Neural cell (in vitro differentiated cells): ENCODE results near the gene GLCE. TPM values are rescaled to one million over a fixed set of nuclear protein-coding genes. Genes with fewer than 3 reads are reported as not detected.

ENCODE experiments used
- H2AFZ ChIP-seq: fragments of 200-600, 300-800 bp; sonication (generic), shearing (Covaris generic); 2 replicates; pipeline ENCODE4 v1.6.0; 2014; ENCODE audit warnings: low read depth, mild to moderate bottlenecking, antibody characterized with exemption, low read length, moderate library complexity
- H3F3A ChIP-seq: fragments of 200-600 bp; shearing (Covaris generic); 2 replicates; pipeline ENCODE4 v1.6.1; 2016; ENCODE audit warnings: mild to moderate bottlenecking, moderate library complexity, mixed read lengths, antibody characterized with exemption, low read length; ENCODE audit not compliant: insufficient read depth, poor library complexity, severe bottlenecking
- H3K27ac ChIP-seq: fragments of 200-600, 300-800 bp; sonication (generic), shearing (Covaris generic); 2 replicates; pipeline ENCODE4 v1.5.1; 2014; ENCODE audit warnings: mild to moderate bottlenecking, low read length, moderate library complexity
- H3K27me3 ChIP-seq: fragments of 300-800, 200-600 bp; sonication (generic), shearing (Covaris generic); 2 replicates; pipeline ENCODE4 v1.6.0; 2014; ENCODE audit warnings: mild to moderate bottlenecking, low read depth, low read length, moderate library complexity; ENCODE audit not compliant: insufficient read depth
- H3K36me3 ChIP-seq: fragments of 300-800, 200-600 bp; sonication (generic), shearing (Covaris generic); 2 replicates; pipeline ENCODE4 v1.5.1; 2014; ENCODE audit warnings: mild to moderate bottlenecking, antibody characterized with exemption, low read length, moderate library complexity; ENCODE audit not compliant: insufficient read depth
- H3K4me2 ChIP-seq: fragments of 300-800, 200-600 bp; sonication (generic), shearing (Covaris generic); 2 replicates; pipeline ENCODE4 v1.6.0; 2014; ENCODE audit warnings: mild to moderate bottlenecking, low read length
- H3K4me3 ChIP-seq: fragments of 300-800, 200-600 bp; sonication (generic), shearing (Covaris generic); 2 replicates; pipeline ENCODE4 v1.5.1; 2014; ENCODE audit warnings: mild to moderate bottlenecking, low read length, moderate library complexity
- H3K79me2 ChIP-seq: fragments of 200-600 bp; shearing (Covaris generic); replicated peaks from 2 replicates; pipeline ENCODE4 v1.6.0; 2014; ENCODE audit warnings: mild to moderate bottlenecking, low read length, moderate library complexity; ENCODE audit not compliant: insufficient read depth
- H3K9ac ChIP-seq: fragments of 300-800, 200-600 bp; sonication (generic), shearing (Covaris generic); 2 replicates; pipeline ENCODE4 v1.6.1; 2016; ENCODE audit warnings: mild to moderate bottlenecking, low read length, mixed read lengths
- H3K9me2 ChIP-seq: fragments of 200-600 bp; shearing (Covaris generic); 2 replicates; pipeline ENCODE4 v1.6.1; 2016; ENCODE audit warnings: mild to moderate bottlenecking, low read length, mixed read lengths; ENCODE audit not compliant: insufficient read depth
- H3K9me3 ChIP-seq: fragments of 200-600, 300-800 bp; sonication (generic), shearing (Covaris generic); 2 replicates; pipeline ENCODE4 v1.6.1; 2016; ENCODE audit warnings: mild to moderate bottlenecking, mixed run types, low read length, moderate library complexity, mixed read lengths
- H4K20me1 ChIP-seq: fragments of 200-600 bp; shearing (Covaris generic); 2 replicates; pipeline ENCODE4 v1.6.1; 2016; ENCODE audit warnings: mild to moderate bottlenecking, mixed run types; ENCODE audit not compliant: insufficient read depth
- EP300 ChIP-seq: fragments of 450-650 bp; conservative IDR thresholded peaks from 2 replicates; pipeline ENCODE4 v1.6.1; 2014; ENCODE audit warnings: antibody characterized with exemption, mild to moderate bottlenecking, moderate library complexity; ENCODE audit not compliant: poor library complexity, severe bottlenecking
- EZH2 ChIP-seq: fragments of 200-600, 300-800 bp; shearing (Covaris generic), sonication (generic); IDR thresholded peaks from 2 replicates; pipeline ENCODE4 v1.6.1; 2014; ENCODE audit warnings: antibody characterized with exemption, low read length, borderline replicate concordance, mild to moderate bottlenecking; ENCODE audit not compliant: insufficient read depth, poor library complexity, severe bottlenecking
- MXI1 ChIP-seq: fragments of 450-650 bp; conservative IDR thresholded peaks from 2 replicates; pipeline ENCODE4 v1.6.1; 2014; ENCODE audit warnings: antibody characterized with exemption, mild to moderate bottlenecking; ENCODE audit not compliant: poor library complexity, severe bottlenecking
- POLR2AphosphoS5 ChIP-seq: IDR thresholded peaks from 2 replicates; pipeline ENCODE4 v1.6.1; 2012
- RAD21 ChIP-seq: fragments of 450-650 bp; conservative IDR thresholded peaks from 2 replicates; pipeline ENCODE4 v1.6.1; 2014; ENCODE audit warnings: antibody characterized with exemption, mild to moderate bottlenecking, moderate library complexity
- SMC3 ChIP-seq: fragments of 450-650 bp; conservative IDR thresholded peaks from 2 replicates; pipeline ENCODE4 v1.6.1; 2014; ENCODE audit warnings: antibody characterized with exemption, mild to moderate bottlenecking, moderate library complexity; ENCODE audit not compliant: poor library complexity
- TAF1 ChIP-seq: IDR thresholded peaks from 2 replicates; pipeline ENCODE4 v1.6.1; 2012; ENCODE audit warnings: low read depth
- polyA plus RNA-seq: library from polyadenylated mRNA; depleted of rRNA; stranded (reverse); fragments of >200 nt; gene quantifications from 2 replicates; pipeline ENCODE4 v1.2.3, GENCODE V29; 2014
- TF ChIP-seq, protein P1 (sequence below): IDR thresholded peaks from 2 replicates; pipeline ENCODE4 v1.6.1; 2012; ENCODE audit warnings: borderline replicate concordance
- TF ChIP-seq, protein P2 (sequence below): fragments of 450-650 bp; IDR thresholded peaks from 2 replicates; pipeline ENCODE4 v1.5.1; 2014; ENCODE audit warnings: antibody characterized with exemption, mild to moderate bottlenecking, moderate library complexity; ENCODE audit not compliant: poor library complexity, severe bottlenecking

Gene GLCE
- polyA plus RNA-seq, 1 donor from 2014 or later, result 31.5 TPM

DNA sequence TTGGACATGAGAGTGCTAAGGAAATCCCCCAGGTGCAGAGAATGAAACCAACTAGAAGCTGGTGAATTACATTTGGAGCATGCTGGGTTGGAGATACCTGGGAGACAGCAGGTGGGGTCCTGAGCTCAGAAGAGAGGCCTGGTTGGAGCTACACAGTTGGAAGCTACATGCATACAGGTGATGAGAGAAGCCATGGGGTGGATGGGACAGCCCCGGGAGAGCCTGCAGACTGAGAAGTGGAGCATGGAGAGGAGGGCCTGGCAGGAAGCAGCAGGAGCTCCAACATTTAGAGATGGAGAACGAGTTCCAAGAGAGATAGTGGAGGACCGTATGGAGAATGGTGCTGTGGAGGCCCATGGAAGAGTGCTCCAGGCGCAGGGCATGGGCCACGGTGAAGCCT lies 148.5 kb downstream of the GLCE start:
- H3K9me2 ChIP-seq, result no peaks in the 10 kb centered on the region
- no peaks in the 10 kb centered on the region for H3K36me3 ChIP-seq
- H3K27me3 ChIP-seq, result no peaks in the 10 kb centered on the region
- H3K4me2 ChIP-seq, result no peak overlapping the region
- H4K20me1 ChIP-seq, result no peaks in the 10 kb centered on the region
- no peak overlapping the region for H3K27ac ChIP-seq
- H3K9ac ChIP-seq, result no peak overlapping the region
- H3F3A ChIP-seq, result no peaks in the 10 kb centered on the region
- no peaks in the 10 kb centered on the region for H3K79me2 ChIP-seq
- TF ChIP-seq RAD21 (no peak), EP300 (no peak), POLR2AphosphoS5 (no peak), SMC3 (no peak), EZH2 (no peak), MXI1 (no peak), TAF1 (no peak)
- TF ChIP-seq, protein P1, sequence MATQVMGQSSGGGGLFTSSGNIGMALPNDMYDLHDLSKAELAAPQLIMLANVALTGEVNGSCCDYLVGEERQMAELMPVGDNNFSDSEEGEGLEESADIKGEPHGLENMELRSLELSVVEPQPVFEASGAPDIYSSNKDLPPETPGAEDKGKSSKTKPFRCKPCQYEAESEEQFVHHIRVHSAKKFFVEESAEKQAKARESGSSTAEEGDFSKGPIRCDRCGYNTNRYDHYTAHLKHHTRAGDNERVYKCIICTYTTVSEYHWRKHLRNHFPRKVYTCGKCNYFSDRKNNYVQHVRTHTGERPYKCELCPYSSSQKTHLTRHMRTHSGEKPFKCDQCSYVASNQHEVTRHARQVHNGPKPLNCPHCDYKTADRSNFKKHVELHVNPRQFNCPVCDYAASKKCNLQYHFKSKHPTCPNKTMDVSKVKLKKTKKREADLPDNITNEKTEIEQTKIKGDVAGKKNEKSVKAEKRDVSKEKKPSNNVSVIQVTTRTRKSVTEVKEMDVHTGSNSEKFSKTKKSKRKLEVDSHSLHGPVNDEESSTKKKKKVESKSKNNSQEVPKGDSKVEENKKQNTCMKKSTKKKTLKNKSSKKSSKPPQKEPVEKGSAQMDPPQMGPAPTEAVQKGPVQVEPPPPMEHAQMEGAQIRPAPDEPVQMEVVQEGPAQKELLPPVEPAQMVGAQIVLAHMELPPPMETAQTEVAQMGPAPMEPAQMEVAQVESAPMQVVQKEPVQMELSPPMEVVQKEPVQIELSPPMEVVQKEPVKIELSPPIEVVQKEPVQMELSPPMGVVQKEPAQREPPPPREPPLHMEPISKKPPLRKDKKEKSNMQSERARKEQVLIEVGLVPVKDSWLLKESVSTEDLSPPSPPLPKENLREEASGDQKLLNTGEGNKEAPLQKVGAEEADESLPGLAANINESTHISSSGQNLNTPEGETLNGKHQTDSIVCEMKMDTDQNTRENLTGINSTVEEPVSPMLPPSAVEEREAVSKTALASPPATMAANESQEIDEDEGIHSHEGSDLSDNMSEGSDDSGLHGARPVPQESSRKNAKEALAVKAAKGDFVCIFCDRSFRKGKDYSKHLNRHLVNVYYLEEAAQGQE, result no peak
- TF ChIP-seq, protein P2, sequence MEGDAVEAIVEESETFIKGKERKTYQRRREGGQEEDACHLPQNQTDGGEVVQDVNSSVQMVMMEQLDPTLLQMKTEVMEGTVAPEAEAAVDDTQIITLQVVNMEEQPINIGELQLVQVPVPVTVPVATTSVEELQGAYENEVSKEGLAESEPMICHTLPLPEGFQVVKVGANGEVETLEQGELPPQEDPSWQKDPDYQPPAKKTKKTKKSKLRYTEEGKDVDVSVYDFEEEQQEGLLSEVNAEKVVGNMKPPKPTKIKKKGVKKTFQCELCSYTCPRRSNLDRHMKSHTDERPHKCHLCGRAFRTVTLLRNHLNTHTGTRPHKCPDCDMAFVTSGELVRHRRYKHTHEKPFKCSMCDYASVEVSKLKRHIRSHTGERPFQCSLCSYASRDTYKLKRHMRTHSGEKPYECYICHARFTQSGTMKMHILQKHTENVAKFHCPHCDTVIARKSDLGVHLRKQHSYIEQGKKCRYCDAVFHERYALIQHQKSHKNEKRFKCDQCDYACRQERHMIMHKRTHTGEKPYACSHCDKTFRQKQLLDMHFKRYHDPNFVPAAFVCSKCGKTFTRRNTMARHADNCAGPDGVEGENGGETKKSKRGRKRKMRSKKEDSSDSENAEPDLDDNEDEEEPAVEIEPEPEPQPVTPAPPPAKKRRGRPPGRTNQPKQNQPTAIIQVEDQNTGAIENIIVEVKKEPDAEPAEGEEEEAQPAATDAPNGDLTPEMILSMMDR, result no peak
- H3K4me3 ChIP-seq, result no peak overlapping the region
- no peaks in the 10 kb centered on the region for H3K9me3 ChIP-seq
- H2AFZ ChIP-seq, result no peak overlapping the region

GRCh38 chr15:69311319-69311721 lies 150.9 kb downstream of the GLCE start:
- no peak overlapping the region for H3K4me2 ChIP-seq
- TF ChIP-seq RAD21 (no peak), MXI1 (no peak), EP300 (no peak), TAF1 (no peak), EZH2 (no peak), SMC3 (no peak), POLR2AphosphoS5 (no peak)
- TF ChIP-seq, protein P1, result no peak
- TF ChIP-seq, protein P2, result no peak
- no peaks in the 10 kb centered on the region for H3F3A ChIP-seq
- no peaks in the 10 kb centered on the region for H3K36me3 ChIP-seq
- H3K9ac ChIP-seq, result no peak overlapping the region
- no peaks in the 10 kb centered on the region for H4K20me1 ChIP-seq
- H3K27ac ChIP-seq, result no peak overlapping the region
- H3K4me3 ChIP-seq, result no peak overlapping the region
- no peaks in the 10 kb centered on the region for H3K27me3 ChIP-seq
- H3K9me2 ChIP-seq, result no peaks in the 10 kb centered on the region
- no peaks in the 10 kb centered on the region for H3K9me3 ChIP-seq
- H3K79me2 ChIP-seq, result no peaks in the 10 kb centered on the region
- H2AFZ ChIP-seq, result no peak overlapping the region
